GM12878 (cell line): ENCODE results near the gene RARA. TPM values are rescaled to one million over a fixed set of nuclear protein-coding genes. Genes with fewer than 3 reads are reported as not detected.

ENCODE experiments used
- BHLHE40 ChIP-seq, 2 experiments: fragments of 450-650 bp in 1 of 2; IDR thresholded peaks; 2 replicates each; pipeline ENCODE4 v1.6.1; 2011 to 2017; ENCODE audit warnings: low read depth in 2 of 2, borderline replicate concordance in 1 of 2, improper control_type of control experiment in 1 of 2, low read length in 1 of 2, mild to moderate bottlenecking in 1 of 2
- BRCA1 ChIP-seq: IDR thresholded peaks from 2 replicates; pipeline ENCODE4 v1.6.1; 2011; ENCODE audit warnings: low read depth, low read length, improper control_type of control experiment
- CHD1 ChIP-seq: IDR thresholded peaks from 2 replicates; pipeline ENCODE4 v1.6.1; 2012; ENCODE audit warnings: low read depth, low read length, improper control_type of control experiment
- CHD2 ChIP-seq: IDR thresholded peaks from 2 replicates; pipeline ENCODE4 v1.6.1; 2011; ENCODE audit warnings: low read depth, low read length, improper control_type of control experiment, borderline replicate concordance
- CHD4 ChIP-seq: fragments of 200-600 bp; sonication (generic); IDR thresholded peaks from 2 replicates; pipeline ENCODE4 v1.6.1; 2016; ENCODE audit warnings: mild to moderate bottlenecking
- CREM ChIP-seq: IDR thresholded peaks from 2 replicates; pipeline ENCODE4 v1.6.1; 2014; ENCODE audit warnings: antibody characterized with exemption, low read depth
- ETV6 ChIP-seq, 2 experiments: fragments of 450-650 bp in 1 of 2; IDR thresholded peaks in 1 of 2; conservative IDR thresholded peaks in 1 of 2; 2 replicates each; pipeline ENCODE4 v1.6.1; 2014; ENCODE audit warnings: antibody characterized with exemption in 1 of 2, borderline replicate concordance in 1 of 2, low read depth in 1 of 2, mild to moderate bottlenecking in 1 of 2, moderate library complexity in 1 of 2
- HCFC1 ChIP-seq: fragments of 150-350 bp; IDR thresholded peaks from 2 replicates; pipeline ENCODE4 v1.6.1; 2014; ENCODE audit warnings: low read length
- IRF4 ChIP-seq: IDR thresholded peaks from 2 replicates; pipeline ENCODE4 v1.6.1; 2011; ENCODE audit warnings: low read depth, low read length
- KLF5 ChIP-seq: fragments of 450-650 bp; IDR thresholded peaks from 2 replicates; pipeline ENCODE4 v1.6.1; 2014; ENCODE audit warnings: mild to moderate bottlenecking; ENCODE audit not compliant: partially characterized antibody
- MEF2B ChIP-seq: fragments of 450-650 bp; IDR thresholded peaks from 2 replicates; pipeline ENCODE4 v1.6.1; 2018; ENCODE audit warnings: mild to moderate bottlenecking, moderate library complexity; ENCODE audit not compliant: partially characterized antibody, poor library complexity, severe bottlenecking
- NR2C2 ChIP-seq: IDR thresholded peaks from 2 replicates; pipeline ENCODE4 v1.6.1; 2011; ENCODE audit warnings: borderline replicate concordance, low read depth; ENCODE audit not compliant: control insufficient read depth, insufficient read length
- NR2F1 ChIP-seq: fragments of 450-650 bp; conservative IDR thresholded peaks from 2 replicates; pipeline ENCODE4 v1.6.1; 2017; ENCODE audit warnings: mild to moderate bottlenecking
- NRF1 ChIP-seq: conservative IDR thresholded peaks from 2 replicates; pipeline ENCODE4 v1.6.1; 2011; ENCODE audit warnings: mild to moderate bottlenecking, low read depth, low read length, improper control_type of control experiment
- PML ChIP-seq: IDR thresholded peaks from 2 replicates; pipeline ENCODE4 v1.6.1; 2012; ENCODE audit warnings: low read length, inconsistent platforms
- POLR2A ChIP-seq: IDR thresholded peaks from 2 replicates; pipeline ENCODE4 v1.6.1; 2011; ENCODE audit warnings: low read depth, mild to moderate bottlenecking, low read length
- RAD51 ChIP-seq: fragments of 450-650 bp; IDR thresholded peaks from 2 replicates; pipeline ENCODE4 v1.6.1; 2016; ENCODE audit warnings: moderate library complexity, mild to moderate bottlenecking, inconsistent platforms
- RBBP5 ChIP-seq: fragments of 200-600 bp; sonication (generic); conservative IDR thresholded peaks from 2 replicates; pipeline ENCODE4 v1.6.1; 2016
- TAF1 ChIP-seq: IDR thresholded peaks from 2 replicates; pipeline ENCODE4 v1.6.1; 2011; ENCODE audit warnings: mild to moderate bottlenecking, low read depth, low read length, borderline replicate concordance
- TARDBP ChIP-seq: IDR thresholded peaks from 2 replicates; pipeline ENCODE4 v1.6.1; 2016; ENCODE audit warnings: borderline replicate concordance
- ZNF207 ChIP-seq: fragments of 450-650 bp; IDR thresholded peaks from 2 replicates; pipeline ENCODE4 v1.6.1; 2014; ENCODE audit warnings: antibody characterized with exemption, mild to moderate bottlenecking, borderline replicate concordance
- ZNF384 ChIP-seq: IDR thresholded peaks from 2 replicates; pipeline ENCODE4 v1.6.1; 2012; ENCODE audit warnings: low read depth, mild to moderate bottlenecking, low read length, improper control_type of control experiment, borderline replicate concordance
- polyA plus RNA-seq, 11 experiments: library from polyadenylated mRNA; depleted of rRNA in 4 of 11; unstranded in 6 of 11; stranded (reverse) in 5 of 11; fragments of >200 nt; fragmentation: Nextera tagmentation in 4 of 11; fragmentation: Illumina TruSeq in 1 of 11; extraction: Ambion mirVana in 4 of 11; extraction: Trizol in 1 of 11; gene quantifications; 1 replicate in 1 of 11; 2 replicates in 10 of 11; pipeline versions ENCODE4 v1.2.1 to v1.2.3, GENCODE V29; 2011 to 2016; ENCODE audit warnings: inconsistent platforms in 2 of 11, missing spikeins in 2 of 11, low read depth in 1 of 11
- total RNA-seq, 4 experiments: library from RNA; depleted of rRNA in 3 of 4; stranded (reverse); fragments of >200 nt in 3 of 4; fragmentation: Illumina TruSeq in 1 of 4; extraction: Trizol in 1 of 4; gene quantifications; 2 replicates each; pipeline versions ENCODE4 v1.2.1 to v1.2.3, GENCODE V29; 2013 to 2021
- TF ChIP-seq, protein P1 (sequence below): IDR thresholded peaks from 2 replicates; pipeline ENCODE4 v1.6.1; 2011; ENCODE audit warnings: low read depth, low read length, improper control_type of control experiment, borderline replicate concordance
- TF ChIP-seq, protein P2 (sequence below): IDR thresholded peaks from 2 replicates; pipeline ENCODE4 v1.6.1; 2011; ENCODE audit warnings: low read depth, mild to moderate bottlenecking, low read length, moderate library complexity, borderline replicate concordance; ENCODE audit errors: extremely low read depth
- TF ChIP-seq, protein P3 (sequence below): fragments of 450-650 bp; formaldehyde crosslinking; IDR thresholded peaks from 2 replicates; pipeline ENCODE4 v1.4.0; 2020; ENCODE audit warnings: mild to moderate bottlenecking, moderate library complexity
- TF ChIP-seq, protein P4 (sequence below): IDR thresholded peaks from 2 replicates; pipeline ENCODE4 v1.6.1; 2012; ENCODE audit warnings: low read depth, low read length, improper control_type of control experiment

RARA gene
- total and polyA plus RNA-seq, 10 of the 15 experiments (the other 5 are each of a cell fraction or from before 2014, with no cell fraction given): 0.13 to 33.6 (median 13.6) TPM

DNA sequence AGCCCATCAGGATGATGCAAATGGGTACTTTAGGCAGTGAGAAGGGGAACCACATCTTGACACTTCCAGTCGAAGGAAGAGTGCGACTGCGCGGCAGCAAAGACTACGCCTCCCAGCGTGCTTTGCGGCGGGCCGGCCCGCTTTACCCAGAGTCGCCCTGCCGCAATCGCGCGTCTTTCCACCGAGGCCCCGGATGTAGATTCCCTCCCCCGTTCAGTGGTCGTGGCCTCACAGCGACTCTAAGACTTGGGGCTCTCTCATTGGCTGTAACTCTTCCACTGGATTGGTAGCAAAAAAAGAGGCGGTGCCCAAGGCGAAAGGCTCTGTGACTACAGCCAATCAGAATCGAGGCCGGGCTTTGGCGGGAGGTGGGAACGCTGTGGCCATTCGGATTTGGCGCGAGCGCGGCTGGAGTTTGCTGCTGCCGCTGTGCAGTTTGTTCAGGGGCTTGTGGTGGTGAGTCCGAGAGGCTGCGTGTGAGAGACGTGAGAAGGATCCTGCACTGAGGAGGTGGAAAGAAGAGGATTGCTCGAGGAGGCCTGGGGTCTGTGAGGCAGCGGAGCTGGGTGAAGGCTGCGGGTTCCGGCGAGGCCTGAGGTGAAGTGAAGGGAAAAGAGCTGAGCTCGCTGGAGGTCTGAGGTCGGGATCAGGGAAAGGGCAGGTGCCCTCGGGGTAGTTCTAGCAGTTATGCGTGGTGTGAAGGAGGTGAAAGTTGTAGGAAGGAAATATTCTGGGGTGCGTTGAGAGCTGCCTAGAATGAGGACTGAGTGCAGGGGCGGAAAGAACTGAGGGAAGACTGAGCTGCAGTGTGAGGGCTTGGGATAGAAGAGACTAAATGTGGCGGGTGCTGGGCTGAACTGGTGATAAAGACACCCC, 21.2 kb upstream of the RARA start, which contains the start of gene CDC6 (continued):
- no peak for TF ChIP-seq ZNF384
- TF ChIP-seq CHD2: peak; percentile 89
- TF ChIP-seq TARDBP: no peak
- TF ChIP-seq CREM: peak; percentile 87
- TF ChIP-seq POLR2A: peak; percentile 97
- no peak for TF ChIP-seq RAD51
- TF ChIP-seq, protein P1, sequence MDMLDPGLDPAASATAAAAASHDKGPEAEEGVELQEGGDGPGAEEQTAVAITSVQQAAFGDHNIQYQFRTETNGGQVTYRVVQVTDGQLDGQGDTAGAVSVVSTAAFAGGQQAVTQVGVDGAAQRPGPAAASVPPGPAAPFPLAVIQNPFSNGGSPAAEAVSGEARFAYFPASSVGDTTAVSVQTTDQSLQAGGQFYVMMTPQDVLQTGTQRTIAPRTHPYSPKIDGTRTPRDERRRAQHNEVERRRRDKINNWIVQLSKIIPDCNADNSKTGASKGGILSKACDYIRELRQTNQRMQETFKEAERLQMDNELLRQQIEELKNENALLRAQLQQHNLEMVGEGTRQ: no peak
- no peak for TF ChIP-seq ETV6 (conservative IDR thresholded peaks at IDR 0.05 in 1 of 2, IDR thresholded peaks at IDR 0.05 in 1 of 2; ENCODE audit: borderline replicate concordance in 1 of 2, low read depth in 1 of 2)
- TF ChIP-seq, protein P2, sequence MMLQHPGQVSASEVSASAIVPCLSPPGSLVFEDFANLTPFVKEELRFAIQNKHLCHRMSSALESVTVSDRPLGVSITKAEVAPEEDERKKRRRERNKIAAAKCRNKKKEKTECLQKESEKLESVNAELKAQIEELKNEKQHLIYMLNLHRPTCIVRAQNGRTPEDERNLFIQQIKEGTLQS: no peak
- TF ChIP-seq RBBP5: no peak
- TF ChIP-seq TAF1: peak; percentile 86
- TF ChIP-seq IRF4: no peak
- 0 out of 4 replicates have a peak, but pooled peaks of 1 of the 2 experiments have one; percentile 12 for TF ChIP-seq BHLHE40 (IDR thresholded peaks at IDR 0.05; ENCODE audit: borderline replicate concordance in 1 of 2, low read depth in 2 of 2, low read length in 1 of 2)
- TF ChIP-seq HCFC1: peak; percentile 93
- TF ChIP-seq CHD4: no peak
- no peak for TF ChIP-seq CHD1
- TF ChIP-seq NR2C2: no peak
- peak; percentile 71 for TF ChIP-seq NRF1
- 0 out of 2 replicates have a peak, but pooled peaks have one; percentile 72 for TF ChIP-seq PML
- no peak for TF ChIP-seq BRCA1
- TF ChIP-seq, protein P3, sequence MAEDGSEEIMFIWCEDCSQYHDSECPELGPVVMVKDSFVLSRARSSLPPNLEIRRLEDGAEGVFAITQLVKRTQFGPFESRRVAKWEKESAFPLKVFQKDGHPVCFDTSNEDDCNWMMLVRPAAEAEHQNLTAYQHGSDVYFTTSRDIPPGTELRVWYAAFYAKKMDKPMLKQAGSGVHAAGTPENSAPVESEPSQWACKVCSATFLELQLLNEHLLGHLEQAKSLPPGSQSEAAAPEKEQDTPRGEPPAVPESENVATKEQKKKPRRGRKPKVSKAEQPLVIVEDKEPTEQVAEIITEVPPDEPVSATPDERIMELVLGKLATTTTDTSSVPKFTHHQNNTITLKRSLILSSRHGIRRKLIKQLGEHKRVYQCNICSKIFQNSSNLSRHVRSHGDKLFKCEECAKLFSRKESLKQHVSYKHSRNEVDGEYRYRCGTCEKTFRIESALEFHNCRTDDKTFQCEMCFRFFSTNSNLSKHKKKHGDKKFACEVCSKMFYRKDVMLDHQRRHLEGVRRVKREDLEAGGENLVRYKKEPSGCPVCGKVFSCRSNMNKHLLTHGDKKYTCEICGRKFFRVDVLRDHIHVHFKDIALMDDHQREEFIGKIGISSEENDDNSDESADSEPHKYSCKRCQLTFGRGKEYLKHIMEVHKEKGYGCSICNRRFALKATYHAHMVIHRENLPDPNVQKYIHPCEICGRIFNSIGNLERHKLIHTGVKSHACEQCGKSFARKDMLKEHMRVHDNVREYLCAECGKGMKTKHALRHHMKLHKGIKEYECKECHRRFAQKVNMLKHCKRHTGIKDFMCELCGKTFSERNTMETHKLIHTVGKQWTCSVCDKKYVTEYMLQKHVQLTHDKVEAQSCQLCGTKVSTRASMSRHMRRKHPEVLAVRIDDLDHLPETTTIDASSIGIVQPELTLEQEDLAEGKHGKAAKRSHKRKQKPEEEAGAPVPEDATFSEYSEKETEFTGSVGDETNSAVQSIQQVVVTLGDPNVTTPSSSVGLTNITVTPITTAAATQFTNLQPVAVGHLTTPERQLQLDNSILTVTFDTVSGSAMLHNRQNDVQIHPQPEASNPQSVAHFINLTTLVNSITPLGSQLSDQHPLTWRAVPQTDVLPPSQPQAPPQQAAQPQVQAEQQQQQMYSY (CRISPR knock-in tag): no peak
- TF ChIP-seq, protein P4, sequence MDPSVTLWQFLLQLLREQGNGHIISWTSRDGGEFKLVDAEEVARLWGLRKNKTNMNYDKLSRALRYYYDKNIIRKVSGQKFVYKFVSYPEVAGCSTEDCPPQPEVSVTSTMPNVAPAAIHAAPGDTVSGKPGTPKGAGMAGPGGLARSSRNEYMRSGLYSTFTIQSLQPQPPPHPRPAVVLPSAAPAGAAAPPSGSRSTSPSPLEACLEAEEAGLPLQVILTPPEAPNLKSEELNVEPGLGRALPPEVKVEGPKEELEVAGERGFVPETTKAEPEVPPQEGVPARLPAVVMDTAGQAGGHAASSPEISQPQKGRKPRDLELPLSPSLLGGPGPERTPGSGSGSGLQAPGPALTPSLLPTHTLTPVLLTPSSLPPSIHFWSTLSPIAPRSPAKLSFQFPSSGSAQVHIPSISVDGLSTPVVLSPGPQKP: no peak
- TF ChIP-seq MEF2B: no peak
- TF ChIP-seq NR2F1: no peak
- no peak for TF ChIP-seq KLF5
- no peak for TF ChIP-seq ZNF207
